HG02798 (cell line): ENCODE measurements around the gene VPS4A.
"Not testable (repeated sequence)": the region's sequence is repeated elsewhere in the genome, so short reads cannot be mapped to it uniquely, and the experiment has no call there.

Experiments
- ATAC-seq: cut with Tn5 transposase; IDR thresholded peaks from one replicate; pipeline ENCODE4 v1.9.1; 2021; ENCODE audit warnings: mild to moderate bottlenecking; ENCODE audit not compliant: unreplicated experiment, poor library complexity

VPS4A gene

DNA sequence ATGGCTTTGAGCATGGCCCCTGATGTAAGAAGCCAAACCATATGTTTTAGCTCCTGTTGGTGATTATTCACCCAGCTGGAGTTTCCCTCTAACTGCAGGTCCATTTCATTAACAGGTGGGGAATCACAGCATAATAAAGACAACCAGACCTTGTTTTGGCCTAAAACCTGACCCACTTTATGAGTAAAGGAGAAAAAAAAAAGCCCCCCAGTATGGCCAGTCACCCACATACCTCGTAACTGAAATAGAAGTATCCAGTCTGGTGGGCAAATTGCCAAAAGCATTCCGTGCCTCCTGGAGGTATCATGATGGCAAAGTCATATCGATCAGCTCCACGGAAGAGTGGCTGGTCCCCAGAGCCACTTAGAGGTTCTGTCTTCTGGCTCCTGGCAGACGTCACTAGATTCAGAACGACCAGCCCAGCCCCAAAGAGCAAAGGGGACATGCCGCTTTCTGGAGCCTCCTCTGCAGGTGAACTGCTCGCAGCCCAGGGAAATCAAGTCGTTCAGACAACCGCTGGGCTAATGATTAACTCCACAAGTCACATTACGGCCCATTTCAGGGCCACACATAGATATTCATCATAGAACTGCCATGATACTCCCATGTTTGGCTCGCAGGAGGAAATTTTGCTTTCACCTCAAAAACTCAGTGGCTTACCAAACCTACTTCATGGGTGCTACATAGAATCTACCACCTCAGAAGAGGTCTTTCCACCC lies 40.3 kb downstream of the VPS4A start, which contains the start of gene TMED6:
TMED6 (minus strand) TSS at position 478 of the 719 bp plus-strand sequence; CDS start at position 445, 33 bp downstream.
- ATAC-seq = no peak

DNA sequence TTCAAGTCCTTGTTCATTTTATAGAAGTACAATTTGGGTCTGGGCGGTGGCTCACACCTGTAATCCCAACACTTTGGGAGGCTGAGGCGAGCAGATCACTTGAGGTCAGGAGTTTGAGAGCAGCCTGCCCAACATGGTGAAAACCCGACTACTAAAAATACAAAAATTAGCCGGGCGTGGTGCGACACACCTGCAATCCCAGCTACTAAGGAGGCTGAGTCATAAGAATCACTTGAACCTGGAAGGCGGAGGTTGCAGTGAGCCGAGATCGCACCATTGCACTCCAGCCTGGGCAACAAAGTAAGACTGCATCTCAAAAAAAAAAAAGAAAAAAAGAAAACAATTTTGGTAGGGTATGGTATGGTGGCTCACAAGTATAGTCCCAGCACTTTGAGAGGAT lies 48.9 kb downstream of the VPS4A start:
- ATAC-seq = not testable (repeated sequence)

DNA sequence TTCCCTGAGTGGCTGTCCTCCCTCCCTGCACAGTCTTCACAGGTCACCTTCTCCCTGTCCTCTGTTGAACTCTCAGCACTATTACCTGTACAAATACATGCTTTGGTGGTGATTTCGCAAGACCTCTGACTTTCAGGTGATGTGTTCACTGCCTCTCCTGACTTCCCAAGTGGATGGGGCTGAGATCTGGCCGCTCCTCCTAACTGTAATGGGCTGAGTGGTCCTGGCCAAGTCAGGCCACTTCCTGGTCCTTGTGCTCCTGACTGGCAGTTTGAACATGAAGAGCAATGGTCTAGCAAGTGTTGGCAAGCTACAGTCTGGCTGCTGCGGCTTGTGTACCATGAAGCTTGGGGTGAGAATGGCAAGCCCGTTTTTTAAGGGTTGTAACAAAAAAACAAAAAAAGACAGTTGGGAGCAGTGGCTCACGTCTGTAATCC lies 52.1 kb downstream of the VPS4A start:
- ATAC-seq = no peak

DNA sequence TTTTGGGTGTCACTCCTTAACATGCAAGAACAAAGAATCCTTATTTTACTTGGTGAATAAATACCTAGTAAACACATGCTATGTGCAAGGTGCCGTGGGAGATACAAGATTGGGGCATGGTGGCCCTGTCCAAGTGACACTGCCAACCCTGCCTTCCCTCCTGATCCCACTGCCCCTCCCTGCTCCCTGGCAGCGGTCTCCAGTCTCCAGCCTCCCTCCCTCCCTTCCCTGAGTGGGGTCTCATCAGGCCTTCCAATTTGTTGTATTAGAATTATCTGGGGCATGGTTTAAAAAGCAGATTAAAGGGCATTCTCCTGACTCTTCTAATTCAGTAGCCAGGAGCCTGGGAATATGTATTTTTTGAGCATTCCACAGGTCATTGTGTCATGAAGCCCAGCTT lies 52.9 kb downstream of the VPS4A start:
- no peak for ATAC-seq

DNA sequence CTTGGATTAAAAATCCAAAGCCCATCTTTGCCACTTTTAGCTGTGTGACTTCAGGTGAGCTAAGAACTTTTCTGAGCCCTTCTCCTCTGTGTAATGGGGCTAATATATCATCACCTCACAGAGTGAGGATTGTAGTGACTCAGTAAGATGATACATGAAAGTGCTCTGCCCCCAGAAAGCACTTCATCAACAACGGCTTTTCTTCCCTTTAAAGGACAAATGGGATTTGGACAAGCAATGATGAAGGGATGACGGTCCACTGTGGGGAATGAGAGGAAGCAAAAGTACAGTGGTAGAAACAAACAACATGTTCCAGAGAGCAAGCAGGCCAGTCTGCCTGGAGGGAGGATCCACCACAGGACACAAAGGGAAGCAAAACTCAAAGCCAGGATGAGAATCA lies 54.8 kb downstream of the VPS4A start:
- no peak for ATAC-seq

DNA sequence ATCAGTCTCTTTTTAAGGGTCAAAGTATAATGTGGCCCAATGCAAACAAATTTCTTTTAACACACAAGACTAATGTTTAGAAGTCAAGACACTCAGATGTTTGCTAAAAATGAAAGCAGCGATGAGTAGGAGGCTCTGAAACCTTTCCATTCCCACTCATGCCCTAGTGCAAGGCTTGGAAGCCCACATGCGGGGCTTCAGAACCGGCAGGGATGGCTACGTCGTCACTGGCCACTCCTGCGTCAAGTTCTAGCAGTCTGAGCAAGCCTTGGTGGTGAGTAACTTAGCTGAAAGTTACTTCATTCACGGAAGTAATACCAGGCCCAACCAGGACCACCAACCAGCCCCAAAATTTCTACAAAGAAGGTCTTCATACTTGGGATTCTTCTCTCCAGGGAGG lies 55.3 kb downstream of the VPS4A start:
- no peak for ATAC-seq

DNA sequence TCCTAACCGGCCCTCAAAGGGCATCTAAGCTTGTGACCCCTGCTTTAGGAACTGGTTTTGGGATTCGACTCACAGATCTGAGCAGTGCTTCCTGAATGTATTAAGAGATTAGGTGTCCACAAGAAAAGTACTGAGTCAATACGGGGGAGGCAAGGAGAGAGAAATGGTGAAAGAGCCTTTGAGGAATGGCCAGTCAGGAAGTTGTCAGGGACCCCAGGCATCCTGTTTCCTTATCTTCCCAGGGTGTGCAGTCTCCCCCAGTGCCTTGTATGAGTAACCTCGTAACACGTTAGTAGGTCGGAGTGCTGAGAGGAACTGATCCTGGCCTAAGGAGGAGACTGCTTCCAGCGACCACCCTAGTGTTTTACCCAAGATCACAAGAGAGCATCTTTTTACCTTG lies 56.8 kb downstream of the VPS4A start:
- ATAC-seq = no peak

DNA sequence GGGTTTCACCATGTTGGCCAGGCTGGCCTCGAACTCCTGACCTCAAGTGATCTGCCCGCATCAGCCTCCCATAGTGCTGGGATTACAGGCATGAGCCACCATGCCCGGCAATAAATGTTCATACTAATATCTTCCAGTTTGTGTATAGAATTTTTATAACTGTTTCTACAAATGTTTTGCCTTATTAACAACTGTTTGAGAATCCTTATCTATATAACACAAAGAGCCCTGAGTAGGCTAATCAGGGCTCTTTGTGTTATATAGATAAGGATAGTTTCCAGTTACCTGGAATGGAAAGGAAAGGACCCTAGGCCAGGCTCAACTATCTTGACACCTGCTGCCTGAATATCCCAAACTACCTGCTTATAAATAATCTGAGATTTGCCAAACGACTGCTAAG lies 57.7 kb downstream of the VPS4A start:
- ATAC-seq = no peak

DNA sequence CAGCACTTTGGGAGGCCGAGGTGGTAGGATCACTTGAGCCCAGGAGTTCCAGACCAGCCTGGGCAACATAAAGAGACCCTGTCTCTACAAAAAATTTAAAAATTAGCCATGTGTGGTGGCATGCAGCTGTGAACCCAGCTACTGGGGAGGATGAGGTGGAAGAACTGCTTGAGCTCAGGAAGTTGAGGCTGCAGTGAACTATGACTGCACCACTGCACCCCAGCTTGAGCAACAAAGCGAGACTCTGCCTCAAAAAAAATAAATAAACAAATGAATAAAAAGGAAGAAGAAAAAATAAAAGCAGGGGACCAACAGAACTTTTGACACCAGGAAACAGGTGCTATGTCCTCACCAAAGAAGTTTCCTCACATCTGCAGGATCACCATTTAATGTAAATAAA lies 60.4 kb downstream of the VPS4A start:
- no peak for ATAC-seq

DNA sequence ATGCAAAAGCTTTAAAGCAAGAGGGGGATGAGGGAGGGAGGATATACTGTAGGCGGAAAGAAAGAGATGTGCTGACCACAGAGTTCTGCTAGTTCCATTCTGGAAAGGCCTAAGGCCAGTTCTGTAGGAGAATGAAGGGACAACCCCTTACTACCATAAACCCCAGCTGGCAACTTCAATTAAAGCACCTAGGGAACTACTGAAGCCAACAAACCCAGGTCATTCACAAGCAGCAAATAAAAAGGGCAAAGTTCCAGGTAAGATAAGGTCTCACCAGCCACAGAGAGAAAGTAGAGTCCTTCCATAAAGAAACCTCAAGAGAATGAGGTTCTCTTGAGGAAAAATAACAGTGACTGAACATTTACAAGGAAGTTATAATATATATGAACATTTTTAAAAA lies 61.9 kb downstream of the VPS4A start:
- ATAC-seq = no peak
